Inflammatory macrophage treated with lipopolysaccharide for 1 hour (primary cell): Measurements from ENCODE around the gene XXYLT1.

Experiments
- DNase-seq, 2 donors: peaks; one replicate each; pipeline ENCODE4 v3.0.0-alpha.2; 2020 to 2022

The XXYLT1 gene

DNA sequence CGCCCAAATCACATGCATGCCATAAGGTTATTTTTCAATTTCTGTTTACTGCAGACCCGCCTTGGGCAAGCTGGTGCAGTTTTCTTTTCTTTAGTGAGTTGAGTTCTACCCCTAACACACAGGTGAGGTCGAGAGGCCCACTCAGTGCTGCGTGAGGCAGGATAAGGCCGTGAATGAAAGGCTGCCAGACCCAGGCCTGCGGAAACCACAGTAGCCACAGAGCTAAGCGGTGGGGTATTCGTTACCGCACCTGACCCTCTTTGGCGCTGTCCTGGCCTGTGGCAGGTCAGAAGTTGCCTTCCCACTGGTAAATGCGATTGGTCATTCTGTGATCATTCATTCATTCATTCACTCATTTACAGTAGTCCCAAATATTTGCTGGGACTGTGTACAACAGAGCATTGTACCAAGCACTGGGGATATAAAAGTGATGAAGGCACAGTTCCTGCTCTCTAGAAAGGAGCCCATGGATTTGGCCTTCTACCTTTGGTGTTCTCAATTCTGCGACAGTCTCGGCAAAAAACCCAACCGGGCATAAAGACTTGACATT lies 144.8 kb downstream of the XXYLT1 start:
- no peak for DNase-seq

- no peak for DNase-seq
Measured at GRCh38 chr3:195125646-195126045, 145.3 kb downstream of the XXYLT1 start.

GRCh38 chr3:195124378-195124992 lies 146.5 kb downstream of the XXYLT1 start:
- no peak for DNase-seq

DNA sequence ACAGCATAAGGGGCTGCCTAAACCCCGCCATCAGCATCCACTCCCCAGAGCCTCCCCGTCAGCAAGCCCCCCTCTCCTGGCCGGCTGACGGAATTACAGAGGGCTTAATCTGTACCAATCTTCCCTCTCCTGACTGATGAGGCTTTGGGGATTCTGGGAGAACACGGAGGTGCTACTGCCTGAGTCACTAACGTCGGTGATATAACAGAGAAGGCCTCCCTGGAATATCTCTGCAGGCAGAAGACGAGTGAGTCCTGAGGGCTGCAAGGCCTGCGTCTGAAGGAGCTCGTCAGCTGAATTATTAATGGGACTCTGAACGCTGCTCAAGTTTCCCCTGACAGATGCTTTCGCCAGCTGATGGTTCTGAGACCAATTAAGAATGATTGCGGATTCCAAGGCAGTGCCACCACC lies 147.7 kb downstream of the XXYLT1 start:
- DNase-seq: no peak

DNA sequence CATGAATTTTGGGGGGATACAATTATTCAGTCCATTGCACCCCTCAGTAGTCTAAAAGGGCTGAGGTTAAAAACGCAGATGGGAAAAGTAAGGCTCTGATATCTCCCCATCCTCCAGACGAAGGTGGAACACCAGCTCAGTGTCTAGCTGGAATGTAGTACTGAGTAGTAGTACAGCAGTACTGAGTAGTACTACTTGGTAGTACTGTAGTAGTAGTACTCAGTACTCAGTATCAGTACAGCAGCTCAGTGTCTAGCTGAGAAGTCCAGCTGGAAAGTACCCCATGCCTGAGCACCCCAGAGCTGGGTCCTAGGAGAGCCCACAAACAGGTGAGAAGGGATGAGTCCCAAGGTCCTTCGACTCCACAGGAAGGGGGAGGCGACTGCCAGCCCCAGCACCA lies 148.7 kb downstream of the XXYLT1 start:
- DNase-seq: no peak

GRCh38 chr3:195120267-195120601 lies 150.7 kb downstream of the XXYLT1 start:
- DNase-seq: no peak

GRCh38 chr3:195119461-195120266 lies 151.3 kb downstream of the XXYLT1 start:
- DNase-seq: no peak

- no peak for DNase-seq
Measured at GRCh38 chr3:195118671-195119070, 152.3 kb downstream of the XXYLT1 start.

GRCh38 chr3:195117978-195118581 lies 152.9 kb downstream of the XXYLT1 start:
- DNase-seq: no peak

GRCh38 chr3:195116407-195117185 lies 154.4 kb downstream of the XXYLT1 start:
- no peak for DNase-seq

DNA sequence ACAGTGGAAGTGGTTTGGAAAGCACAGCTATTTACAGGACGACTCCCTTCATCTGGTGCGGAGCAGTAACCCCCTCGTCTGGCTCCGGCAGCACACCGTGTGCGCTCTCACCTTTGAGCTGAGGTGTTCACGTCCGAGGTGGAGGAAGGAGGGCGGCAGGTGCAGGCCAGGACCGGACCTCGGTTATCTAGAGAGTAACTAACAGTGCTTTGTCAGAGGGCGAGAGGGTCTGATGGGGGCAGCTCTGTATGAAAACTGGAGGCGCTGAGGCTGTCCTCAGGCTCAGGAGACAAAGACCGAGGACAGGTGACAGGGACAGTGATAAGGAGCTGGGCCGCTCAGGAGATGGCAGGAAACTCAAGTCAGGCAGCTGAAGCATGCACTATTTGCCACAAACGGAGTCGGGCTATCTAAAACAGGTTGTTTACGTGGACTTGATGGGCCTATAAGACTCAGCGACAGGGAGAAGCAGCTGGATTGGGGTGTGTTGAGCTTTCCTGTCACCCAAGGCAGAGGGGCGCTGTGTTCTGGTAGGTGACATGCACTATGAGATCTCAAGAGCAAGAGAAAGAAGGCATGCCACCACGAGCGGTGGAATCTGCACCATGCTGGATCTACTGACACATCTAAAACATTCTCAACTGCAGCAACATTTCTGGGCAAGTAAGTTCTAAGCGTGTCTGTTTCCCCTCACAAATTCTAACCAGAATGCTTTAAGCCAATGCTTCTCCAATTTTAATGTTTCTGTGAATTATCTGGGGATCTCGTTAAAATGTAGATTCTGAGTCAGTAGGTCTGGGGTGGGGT lies 155.2 kb downstream of the XXYLT1 start:
- no peak for DNase-seq

- no peak for DNase-seq
Measured at GRCh38 chr3:195114786-195115599, 156.0 kb downstream of the XXYLT1 start.

DNA sequence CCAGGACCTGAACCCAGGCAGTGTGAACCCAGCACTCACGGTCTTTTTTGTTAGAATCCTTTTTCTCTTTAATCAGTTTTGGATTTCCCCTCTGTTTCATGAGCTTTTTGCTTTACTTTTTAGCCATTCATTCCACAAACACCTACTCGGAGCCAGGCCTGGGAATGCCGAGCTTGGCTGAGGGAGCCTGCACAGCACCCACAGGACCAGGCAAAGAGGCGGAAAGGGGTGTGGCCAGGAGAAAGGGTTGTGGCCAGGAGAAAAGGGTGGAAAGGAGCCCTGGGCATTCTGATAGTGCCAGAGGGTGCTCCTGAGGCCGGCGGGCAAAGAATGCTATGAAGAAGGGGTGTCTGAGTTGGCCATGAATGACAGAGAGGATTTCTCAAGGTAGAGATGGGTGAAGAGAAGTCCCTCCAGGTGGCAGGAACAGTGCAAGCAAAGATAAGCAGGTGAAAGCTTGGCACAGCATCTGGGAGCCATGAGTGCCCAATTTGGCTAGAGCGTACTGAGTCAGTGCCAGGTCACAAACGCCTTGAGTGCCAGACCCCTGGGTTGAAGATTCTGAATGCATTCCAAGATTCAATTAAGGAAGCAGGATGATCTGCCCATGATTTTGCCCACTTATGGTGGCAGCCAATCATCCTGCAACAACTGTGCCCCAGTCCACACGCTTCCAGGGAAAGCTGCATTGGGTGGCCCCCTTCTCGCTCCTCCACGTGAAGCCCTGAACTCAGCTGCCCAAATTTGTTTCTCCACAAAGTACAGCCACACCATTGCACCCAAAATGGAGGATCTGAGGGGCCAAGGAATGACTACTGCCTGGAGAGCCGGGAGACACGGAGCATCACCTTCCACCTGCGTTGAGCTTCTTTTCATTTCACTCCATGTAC lies 157.2 kb downstream of the XXYLT1 start:
- no peak for DNase-seq

GRCh38 chr3:195113048-195113447 lies 157.9 kb downstream of the XXYLT1 start:
- DNase-seq: no peak

DNA sequence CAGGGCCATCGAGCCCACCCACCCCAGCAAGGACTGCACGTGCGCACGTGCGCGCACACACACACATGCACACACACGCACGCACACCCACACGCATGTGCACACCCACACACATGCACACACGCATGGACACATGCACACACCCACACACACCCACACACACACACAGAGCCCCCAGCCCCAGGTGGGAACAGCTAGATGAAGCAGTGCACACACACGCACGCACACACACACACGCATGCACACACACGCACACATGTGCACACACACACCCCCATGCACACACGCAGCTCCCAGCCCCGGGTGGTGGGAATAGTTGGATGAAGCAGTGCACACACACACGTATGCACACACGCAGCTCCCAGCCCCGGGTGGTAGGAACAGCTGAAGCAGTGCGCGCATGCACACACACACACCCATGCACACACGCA lies 158.6 kb downstream of the XXYLT1 start:
- no peak for DNase-seq

DNA sequence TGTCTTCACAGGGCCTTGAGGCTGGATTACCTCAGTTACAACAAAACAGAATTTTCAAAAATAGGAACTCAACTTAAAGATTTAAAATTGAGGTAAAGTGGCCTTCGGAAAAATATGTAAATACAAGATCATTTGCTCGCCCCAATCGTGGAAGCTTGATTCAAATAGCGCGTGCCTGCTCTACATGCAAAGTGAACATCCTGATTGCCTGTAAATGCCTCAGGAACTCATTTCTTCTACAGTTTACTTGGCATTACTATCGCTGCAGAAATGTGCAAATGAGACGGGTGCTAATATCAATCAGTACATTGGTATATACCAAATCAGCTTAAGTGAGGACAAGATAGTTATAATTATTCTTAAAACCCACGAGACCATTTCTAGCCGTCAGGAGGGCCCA lies 159.2 kb downstream of the XXYLT1 start:
- no peak for DNase-seq

DNA sequence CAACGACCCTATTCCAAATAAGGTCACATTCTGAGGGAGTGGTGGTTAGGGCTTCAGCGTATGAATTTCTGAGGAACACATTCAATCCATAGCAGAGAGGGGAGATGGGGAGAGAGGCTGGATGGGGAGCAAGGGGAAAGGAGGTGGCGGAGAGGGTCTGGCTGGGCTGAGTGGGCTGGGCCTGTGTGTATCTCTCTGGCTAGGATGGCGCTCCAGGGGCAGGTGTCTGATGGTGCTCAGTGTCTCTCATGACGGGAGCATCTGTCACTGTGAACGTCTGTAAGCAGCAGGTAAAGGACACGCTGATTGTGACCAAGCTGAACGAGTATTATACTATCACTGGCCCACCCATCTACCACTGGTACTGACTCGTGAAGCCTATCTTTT lies 159.6 kb downstream of the XXYLT1 start:
- no peak for DNase-seq

- peak; percentile 61 to 67 for DNase-seq
Measured at GRCh38 chr3:195110647-195111318, 160.2 kb downstream of the XXYLT1 start.

GRCh38 chr3:195109098-195109657 lies 161.8 kb downstream of the XXYLT1 start:
- DNase-seq: no peak
